HEK293 (cell line): ENCODE data around the gene GDPGP1.
A peak's percentile ranks its signal among the peaks of the same experiment; 100 is the strongest.

Source experiments
- CTCF ChIA-PET: fragments of 350-600 bp; formaldehyde crosslinking; extraction: SDS; loops from one replicate; lab custom pipeline; 2021; ENCODE audit warnings: antibody characterized with exemption; lab: Yijun Ruan, JAX
- POLR2A ChIA-PET: fragments of 300-600 bp; formaldehyde crosslinking; extraction: SDS; loops from one replicate; lab custom pipeline; 2020; ENCODE audit warnings: antibody characterized with exemption, inconsistent platforms; lab: Yijun Ruan, JAX
- H3K27ac ChIP-seq: fragments of 200-500 bp; sonication (Bioruptor generic); 2 replicates; pipeline ENCODE4 v1.5.1; 2014; ENCODE audit warnings: low read depth, low read length, control low read depth, inconsistent platforms; ENCODE audit errors: extremely low read depth
- H3K36me3 ChIP-seq, 2 experiments: fragments of 200-500 bp in 1 of 2; sonication (Bioruptor generic) in 1 of 2; 1 replicate in 1 of 2; 2 replicates in 1 of 2; pipeline ENCODE4 v1.5.1; 2014 to 2017; ENCODE audit warnings: inconsistent platforms in 2 of 2, low read length in 2 of 2; ENCODE audit not compliant: control insufficient read depth in 2 of 2, insufficient read depth in 1 of 2
- H3K4me1 ChIP-seq: fragments of 200-500 bp; sonication (Bioruptor generic); 2 replicates; pipeline ENCODE4 v1.5.1; 2014; ENCODE audit warnings: mild to moderate bottlenecking, low read length, inconsistent platforms; ENCODE audit not compliant: control insufficient read depth, insufficient read depth
- H3K4me3 ChIP-seq: 2 replicates; pipeline ENCODE4 v1.5.1; 2011; ENCODE audit warnings: low read depth, mild to moderate bottlenecking, control low read depth, low read length, moderate library complexity
- H3K9me3 ChIP-seq: fragments of 200-500 bp; sonication (Bioruptor generic); 2 replicates; pipeline ENCODE4 v1.5.1; 2014; ENCODE audit warnings: low read depth, low read length, inconsistent platforms; ENCODE audit not compliant: control insufficient read depth, insufficient read depth
- GLIS2 ChIP-seq: fragments of 450-650 bp; formaldehyde crosslinking; IDR thresholded peaks from 2 replicates; pipeline ENCODE4 v1.5.1; 2016; ENCODE audit warnings: missing biosample characterization, missing genetic modification characterization
- KLF10 ChIP-seq: fragments of 450-650 bp; IDR thresholded peaks from 2 replicates; pipeline ENCODE4 v1.5.1; 2018; ENCODE audit warnings: missing biosample characterization, mild to moderate bottlenecking, missing genetic modification characterization
- KLF8 ChIP-seq: fragments of 450-650 bp; formaldehyde crosslinking; IDR thresholded peaks from 2 replicates; pipeline ENCODE4 v1.5.1; 2016; ENCODE audit warnings: missing biosample characterization, missing genetic modification characterization
- MYNN ChIP-seq: fragments of 450-650 bp; formaldehyde crosslinking; IDR thresholded peaks from 2 replicates; pipeline ENCODE4 v1.5.1; 2016; ENCODE audit warnings: missing biosample characterization, missing genetic modification characterization, borderline replicate concordance
- ZNF121 ChIP-seq: fragments of 450-650 bp; formaldehyde crosslinking; IDR thresholded peaks from 2 replicates; pipeline ENCODE4 v1.5.1; 2016; ENCODE audit warnings: missing biosample characterization, missing genetic modification characterization
- ZNF132 ChIP-seq: fragments of 450-650 bp; formaldehyde crosslinking; IDR thresholded peaks from 2 replicates; pipeline ENCODE4 v1.5.1; 2017; ENCODE audit warnings: missing biosample characterization, missing genetic modification characterization, borderline replicate concordance
- ZNF138 ChIP-seq: fragments of 450-650 bp; formaldehyde crosslinking; IDR thresholded peaks from 2 replicates; pipeline ENCODE4 v1.5.1; 2016; ENCODE audit warnings: missing biosample characterization, missing genetic modification characterization, borderline replicate concordance
- ZNF23 ChIP-seq: fragments of 450-650 bp; formaldehyde crosslinking; IDR thresholded peaks from 2 replicates; pipeline ENCODE4 v1.5.1; 2016; ENCODE audit warnings: missing biosample characterization, missing genetic modification characterization, borderline replicate concordance
- ZNF610 ChIP-seq: fragments of 450-650 bp; formaldehyde crosslinking; IDR thresholded peaks from 2 replicates; pipeline ENCODE4 v1.5.1; 2016; ENCODE audit warnings: missing biosample characterization, missing genetic modification characterization, borderline replicate concordance
- ZXDB ChIP-seq: fragments of 450-650 bp; formaldehyde crosslinking; IDR thresholded peaks from 2 replicates; pipeline ENCODE4 v1.5.1; 2016; ENCODE audit warnings: missing biosample characterization, missing genetic modification characterization
- TF ChIP-seq, protein P1 (sequence below): fragments of 450-650 bp; formaldehyde crosslinking; IDR thresholded peaks from 2 replicates; pipeline ENCODE4 v1.5.1; 2016; ENCODE audit warnings: missing biosample characterization, missing genetic modification characterization
- TF ChIP-seq, protein P2 (sequence below): fragments of 450-650 bp; formaldehyde crosslinking; IDR thresholded peaks from 2 replicates; pipeline ENCODE4 v1.5.1; 2016; ENCODE audit warnings: missing biosample characterization, missing genetic modification characterization
- TF ChIP-seq, protein P3 (sequence below): fragments of 450-650 bp; formaldehyde crosslinking; IDR thresholded peaks from 2 replicates; pipeline ENCODE4 v1.5.1; 2016; ENCODE audit warnings: missing biosample characterization, missing genetic modification characterization, low read depth

Gene GDPGP1

DNA sequence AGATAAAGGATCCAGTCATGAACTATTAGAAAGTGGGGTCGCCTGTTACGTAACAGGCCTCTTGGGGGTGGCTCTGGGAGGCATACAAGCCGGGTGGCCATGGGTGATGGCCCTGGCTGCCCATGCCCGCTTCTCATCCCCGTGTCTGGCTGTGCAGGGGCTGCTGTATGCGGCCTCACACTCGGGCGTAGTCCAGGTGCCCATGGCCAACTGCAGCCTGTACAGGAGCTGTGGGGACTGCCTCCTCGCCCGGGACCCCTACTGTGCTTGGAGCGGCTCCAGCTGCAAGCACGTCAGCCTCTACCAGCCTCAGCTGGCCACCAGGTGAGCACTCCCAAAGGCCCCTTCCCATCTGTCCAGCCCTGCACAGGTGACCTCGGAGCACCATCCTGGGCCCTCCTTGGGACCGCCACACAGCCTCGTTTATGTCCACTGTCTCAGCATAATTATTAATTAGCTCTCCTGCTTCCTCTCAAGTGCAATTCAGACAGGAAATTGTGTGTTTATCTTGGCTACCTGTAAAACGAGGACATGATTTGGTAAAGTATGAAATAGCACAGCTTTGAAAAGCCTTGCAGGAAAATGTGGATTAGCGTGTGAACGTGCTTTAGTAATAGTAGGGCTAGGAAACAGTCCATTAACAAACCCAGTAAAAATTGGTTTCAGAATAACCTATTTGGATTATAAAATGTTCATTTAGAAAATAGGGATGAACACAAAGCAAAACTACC, 8.3 kb upstream of the GDPGP1 start (continued):
- TF ChIP-seq, protein P1, sequence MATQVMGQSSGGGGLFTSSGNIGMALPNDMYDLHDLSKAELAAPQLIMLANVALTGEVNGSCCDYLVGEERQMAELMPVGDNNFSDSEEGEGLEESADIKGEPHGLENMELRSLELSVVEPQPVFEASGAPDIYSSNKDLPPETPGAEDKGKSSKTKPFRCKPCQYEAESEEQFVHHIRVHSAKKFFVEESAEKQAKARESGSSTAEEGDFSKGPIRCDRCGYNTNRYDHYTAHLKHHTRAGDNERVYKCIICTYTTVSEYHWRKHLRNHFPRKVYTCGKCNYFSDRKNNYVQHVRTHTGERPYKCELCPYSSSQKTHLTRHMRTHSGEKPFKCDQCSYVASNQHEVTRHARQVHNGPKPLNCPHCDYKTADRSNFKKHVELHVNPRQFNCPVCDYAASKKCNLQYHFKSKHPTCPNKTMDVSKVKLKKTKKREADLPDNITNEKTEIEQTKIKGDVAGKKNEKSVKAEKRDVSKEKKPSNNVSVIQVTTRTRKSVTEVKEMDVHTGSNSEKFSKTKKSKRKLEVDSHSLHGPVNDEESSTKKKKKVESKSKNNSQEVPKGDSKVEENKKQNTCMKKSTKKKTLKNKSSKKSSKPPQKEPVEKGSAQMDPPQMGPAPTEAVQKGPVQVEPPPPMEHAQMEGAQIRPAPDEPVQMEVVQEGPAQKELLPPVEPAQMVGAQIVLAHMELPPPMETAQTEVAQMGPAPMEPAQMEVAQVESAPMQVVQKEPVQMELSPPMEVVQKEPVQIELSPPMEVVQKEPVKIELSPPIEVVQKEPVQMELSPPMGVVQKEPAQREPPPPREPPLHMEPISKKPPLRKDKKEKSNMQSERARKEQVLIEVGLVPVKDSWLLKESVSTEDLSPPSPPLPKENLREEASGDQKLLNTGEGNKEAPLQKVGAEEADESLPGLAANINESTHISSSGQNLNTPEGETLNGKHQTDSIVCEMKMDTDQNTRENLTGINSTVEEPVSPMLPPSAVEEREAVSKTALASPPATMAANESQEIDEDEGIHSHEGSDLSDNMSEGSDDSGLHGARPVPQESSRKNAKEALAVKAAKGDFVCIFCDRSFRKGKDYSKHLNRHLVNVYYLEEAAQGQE (tag by site-specific recombination), result no peak
- no peak for TF ChIP-seq KLF10 (tag by site-specific recombination)
- TF ChIP-seq ZNF610 (tag by site-specific recombination), result no peak
- no peak for TF ChIP-seq KLF8 (tag by site-specific recombination)
- TF ChIP-seq ZXDB (tag by site-specific recombination), result no peak
- peak; percentile 68 for TF ChIP-seq GLIS2 (tag by site-specific recombination)

DNA sequence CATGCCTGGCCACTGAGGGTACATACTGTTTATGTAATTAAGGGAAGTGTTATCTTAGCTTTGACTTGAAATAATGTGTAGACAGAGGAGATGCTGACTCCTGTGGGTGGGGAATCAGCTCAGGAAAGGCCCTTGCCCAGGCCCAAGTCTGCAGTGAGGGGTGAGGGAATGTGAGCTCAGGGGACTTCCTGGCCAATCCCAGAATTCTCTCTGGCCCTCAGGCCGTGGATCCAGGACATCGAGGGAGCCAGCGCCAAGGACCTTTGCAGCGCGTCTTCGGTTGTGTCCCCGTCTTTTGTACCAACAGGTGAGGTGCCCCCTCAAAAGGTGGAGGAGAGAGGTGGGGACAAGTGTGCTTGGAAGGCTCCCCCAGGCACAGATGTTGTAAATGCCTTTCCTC, 6.7 kb upstream of the GDPGP1 start:
- Histone ChIP-seq H3K9me3 (no peaks in the 10 kb centered on the region), H3K27ac (no peak overlapping the region), H3K4me1 (peaks cover 6% of the 10 kb centered on the region; the same call in 1 of the 2 replicates), H3K4me3 (no peak overlapping the region), H3K36me3 (peaks cover 10 to 84% of the 10 kb centered on the region in 2 experiments; a peak in 2 of 3 replicates)
- TF ChIP-seq ZNF121, result no peak
- TF ChIP-seq ZNF138 (tag by site-specific recombination), result no peak
- no peak for TF ChIP-seq MYNN (tag by site-specific recombination)
- TF ChIP-seq ZNF23 (tag by site-specific recombination), result no peak
- TF ChIP-seq, protein P2, sequence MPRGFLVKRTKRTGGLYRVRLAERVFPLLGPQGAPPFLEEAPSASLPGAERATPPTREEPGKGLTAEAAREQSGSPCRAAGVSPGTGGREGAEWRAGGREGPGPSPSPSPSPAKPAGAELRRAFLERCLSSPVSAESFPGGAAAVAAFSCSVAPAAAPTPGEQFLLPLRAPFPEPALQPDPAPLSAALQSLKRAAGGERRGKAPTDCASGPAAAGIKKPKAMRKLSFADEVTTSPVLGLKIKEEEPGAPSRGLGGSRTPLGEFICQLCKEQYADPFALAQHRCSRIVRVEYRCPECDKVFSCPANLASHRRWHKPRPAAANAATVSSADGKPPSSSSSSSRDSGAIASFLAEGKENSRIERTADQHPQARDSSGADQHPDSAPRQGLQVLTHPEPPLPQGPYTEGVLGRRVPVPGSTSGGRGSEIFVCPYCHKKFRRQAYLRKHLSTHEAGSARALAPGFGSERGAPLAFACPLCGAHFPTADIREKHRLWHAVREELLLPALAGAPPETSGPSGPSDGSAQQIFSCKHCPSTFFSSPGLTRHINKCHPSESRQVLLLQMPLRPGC (tag by site-specific recombination), result no peak
- no peak for TF ChIP-seq ZNF132 (tag by site-specific recombination)
- TF ChIP-seq KLF8 (tag by site-specific recombination), result no peak
- TF ChIP-seq, protein P3, sequence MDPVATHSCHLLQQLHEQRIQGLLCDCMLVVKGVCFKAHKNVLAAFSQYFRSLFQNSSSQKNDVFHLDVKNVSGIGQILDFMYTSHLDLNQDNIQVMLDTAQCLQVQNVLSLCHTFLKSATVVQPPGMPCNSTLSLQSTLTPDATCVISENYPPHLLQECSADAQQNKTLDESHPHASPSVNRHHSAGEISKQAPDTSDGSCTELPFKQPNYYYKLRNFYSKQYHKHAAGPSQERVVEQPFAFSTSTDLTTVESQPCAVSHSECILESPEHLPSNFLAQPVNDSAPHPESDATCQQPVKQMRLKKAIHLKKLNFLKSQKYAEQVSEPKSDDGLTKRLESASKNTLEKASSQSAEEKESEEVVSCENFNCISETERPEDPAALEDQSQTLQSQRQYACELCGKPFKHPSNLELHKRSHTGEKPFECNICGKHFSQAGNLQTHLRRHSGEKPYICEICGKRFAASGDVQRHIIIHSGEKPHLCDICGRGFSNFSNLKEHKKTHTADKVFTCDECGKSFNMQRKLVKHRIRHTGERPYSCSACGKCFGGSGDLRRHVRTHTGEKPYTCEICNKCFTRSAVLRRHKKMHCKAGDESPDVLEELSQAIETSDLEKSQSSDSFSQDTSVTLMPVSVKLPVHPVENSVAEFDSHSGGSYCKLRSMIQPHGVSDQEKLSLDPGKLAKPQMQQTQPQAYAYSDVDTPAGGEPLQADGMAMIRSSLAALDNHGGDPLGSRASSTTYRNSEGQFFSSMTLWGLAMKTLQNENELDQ (tag by site-specific recombination), result no peak
- ChIA-PET CTCF (interaction anchor here (0.7 to 0.9 kb wide), 3 partner anchors 10 to 59 kb away, joined by 3 read pairs; no protein-coding TSS in a partner anchor), POLR2A (interaction anchor here (1.1 kb wide), 1 partner anchor 22 kb away, joined by 3 read pairs; the partner anchor contains the start of gene TTLL13)
